IMR-90 (cell line): Measurements from ENCODE around the gene R3HDM2. TPM values are rescaled to one million over a fixed set of nuclear protein-coding genes. Genes with fewer than 3 reads are reported as not detected.

ENCODE experiments used
- ATAC-seq: fragments of 200-7000 bp; cut with Tn5 transposase; 2 replicates; pipeline ENCODE4 v1.9.1; 2020; ENCODE audit warnings: low read depth, mild to moderate bottlenecking, moderate library complexity
- BruUV-seq: library from RNA; stranded (reverse); fragments of 400-500 nt; replicated peaks from 2 replicates; lab custom pipeline; 2021; lab: Mats Ljungman, UMichigan
- CTCF ChIA-PET: fragments of 300-600 bp; formaldehyde crosslinking; extraction: SDS; loops from one replicate; lab custom pipeline; 2021; ENCODE audit warnings: antibody characterized with exemption; lab: Yijun Ruan, JAX
- POLR2A ChIA-PET: fragments of 300-600 bp; sonication (Branson Sonifier 250); formaldehyde crosslinking; loops from one replicate; lab custom pipeline; 2022; ENCODE audit warnings: antibody characterized with exemption; ENCODE audit not compliant: unreplicated experiment; lab: Charles Lee
- DNase-seq: peaks from one replicate; pipeline ENCODE4 v3.0.0; 2013
- H2AFZ ChIP-seq: replicated peaks from 2 replicates; pipeline ENCODE3; 2013; ENCODE audit warnings: low read length, mild to moderate bottlenecking; ENCODE audit not compliant: poor library complexity
- H2AK5ac ChIP-seq: 2 replicates; pipeline ENCODE4 v1.6.1; 2013; ENCODE audit warnings: low read depth, low read length, inconsistent platforms
- H2AK9ac ChIP-seq: replicated peaks from 2 replicates; pipeline ENCODE3; 2013; ENCODE audit warnings: mild to moderate bottlenecking, low read depth, low read length, moderate library complexity; ENCODE audit not compliant: poor library complexity
- H2BK120ac ChIP-seq: 2 replicates; pipeline ENCODE4 v1.6.1; 2013; ENCODE audit warnings: low read depth, low read length, inconsistent platforms
- H2BK15ac ChIP-seq: 3 replicates; pipeline ENCODE4 v1.6.1; 2013; ENCODE audit warnings: low read depth, low read length, inconsistent platforms
- H2BK20ac ChIP-seq: 2 replicates; pipeline ENCODE4 v1.6.1; 2013; ENCODE audit warnings: low read depth, mild to moderate bottlenecking, inconsistent platforms, low read length, moderate library complexity
- H2BK5ac ChIP-seq: 2 replicates; pipeline ENCODE4 v1.6.1; 2013; ENCODE audit warnings: mild to moderate bottlenecking, low read depth, low read length, inconsistent platforms; ENCODE audit not compliant: poor library complexity, severe bottlenecking
- H3K14ac ChIP-seq: replicated peaks from 2 replicates; pipeline ENCODE4 v1.6.1; 2013; ENCODE audit warnings: low read depth, low read length, inconsistent platforms
- H3K18ac ChIP-seq: 2 replicates; pipeline ENCODE4 v1.6.1; 2013; ENCODE audit warnings: low read depth, low read length, control low read depth
- H3K23ac ChIP-seq: 2 replicates; pipeline ENCODE4 v1.6.1; 2013; ENCODE audit warnings: low read depth, low read length, inconsistent platforms
- H3K27ac ChIP-seq: 2 replicates; pipeline ENCODE4 v1.5.1; 2013; ENCODE audit warnings: mild to moderate bottlenecking, control low read depth, low read length; ENCODE audit not compliant: insufficient read depth
- H3K27me3 ChIP-seq: 2 replicates; pipeline ENCODE4 v1.6.1; 2013; ENCODE audit warnings: low read length; ENCODE audit not compliant: control insufficient read depth, insufficient read depth
- H3K36me3 ChIP-seq: 2 replicates; pipeline ENCODE4 v1.6.1; 2013; ENCODE audit warnings: low read length, mixed read lengths; ENCODE audit not compliant: control insufficient read depth, insufficient read depth
- H3K4ac ChIP-seq: 2 replicates; pipeline ENCODE4 v1.6.1; 2013; ENCODE audit warnings: low read depth, low read length, inconsistent platforms
- H3K4me1 ChIP-seq: 2 replicates; pipeline ENCODE4 v1.6.1; 2013; ENCODE audit warnings: low read length, mixed read lengths; ENCODE audit not compliant: control insufficient read depth, insufficient read depth
- H3K4me2 ChIP-seq: 2 replicates; pipeline ENCODE4 v1.6.1; 2013; ENCODE audit warnings: low read depth, mild to moderate bottlenecking, control low read depth, low read length, moderate library complexity
- H3K4me3 ChIP-seq: 2 replicates; pipeline ENCODE4 v1.5.1; 2013; ENCODE audit warnings: low read depth, mild to moderate bottlenecking, control low read depth, low read length, moderate library complexity; ENCODE audit not compliant: insufficient read depth
- H3K56ac ChIP-seq: 2 replicates; pipeline ENCODE4 v1.6.1; 2013; ENCODE audit warnings: low read length, inconsistent platforms; ENCODE audit not compliant: insufficient read depth; ENCODE audit errors: extremely low read depth
- H3K79me1 ChIP-seq, 2 experiments: 2 replicates each; pipeline ENCODE4 v1.6.1; 2013; ENCODE audit warnings: low read length in 2 of 2, inconsistent platforms in 1 of 2, low read depth in 1 of 2
- H3K9ac ChIP-seq: 2 replicates; pipeline ENCODE4 v1.6.1; 2013; ENCODE audit warnings: low read depth, low read length, control low read depth
- H3K9me1 ChIP-seq: 2 replicates; pipeline ENCODE4 v1.6.1; 2013; ENCODE audit warnings: low read length, inconsistent platforms; ENCODE audit not compliant: insufficient read depth
- H3K9me3 ChIP-seq: 2 replicates; pipeline ENCODE4 v1.6.1; 2013; ENCODE audit warnings: low read length; ENCODE audit not compliant: control insufficient read depth, insufficient read depth
- H4K20me1 ChIP-seq: 2 replicates; pipeline ENCODE4 v1.6.1; 2013; ENCODE audit warnings: low read length, inconsistent platforms; ENCODE audit not compliant: insufficient read depth
- H4K5ac ChIP-seq: 2 replicates; pipeline ENCODE4 v1.6.1; 2013; ENCODE audit warnings: mild to moderate bottlenecking, low read depth, low read length, control low read depth
- H4K8ac ChIP-seq, 2 experiments: 2 replicates each; pipeline ENCODE4 v1.6.1; 2013; ENCODE audit warnings: low read depth in 2 of 2, low read length in 2 of 2, control low read depth in 1 of 2, inconsistent platforms in 1 of 2
- H4K91ac ChIP-seq: 2 replicates; pipeline ENCODE4 v1.6.1; 2013; ENCODE audit warnings: low read depth, low read length, inconsistent platforms; ENCODE audit not compliant: insufficient read depth
- CHD1 ChIP-seq: IDR thresholded peaks from 2 replicates; pipeline ENCODE4 v1.6.1; 2012; ENCODE audit warnings: low read depth, low read length, improper control_type of control experiment
- CTCF ChIP-seq: conservative IDR thresholded peaks from 2 replicates; pipeline ENCODE4 v1.5.1; 2012; ENCODE audit warnings: mild to moderate bottlenecking, low read depth, low read length, improper control_type of control experiment
- MAZ ChIP-seq: IDR thresholded peaks from 2 replicates; pipeline ENCODE4 v1.6.1; 2012; ENCODE audit warnings: low read depth, mild to moderate bottlenecking, low read length, improper control_type of control experiment, moderate library complexity, borderline replicate concordance
- MXI1 ChIP-seq: IDR thresholded peaks from 2 replicates; pipeline ENCODE4 v1.6.1; 2012; ENCODE audit warnings: low read depth, mild to moderate bottlenecking, low read length, moderate library complexity, borderline replicate concordance
- RAD21 ChIP-seq: IDR thresholded peaks from 2 replicates; pipeline ENCODE4 v1.6.1; 2012; ENCODE audit warnings: low read length, improper control_type of control experiment
- SMC3 ChIP-seq: fragments of 150-350 bp; IDR thresholded peaks from 2 replicates; pipeline ENCODE4 v1.6.1; 2016; ENCODE audit warnings: low read depth, mild to moderate bottlenecking, antibody characterized with exemption, low read length, moderate library complexity
- WGBS, 2 experiments: methylation state at CpG; one replicate each; pipeline versions ENCODE4 v1.1.5 to v1.1.7; 2013; ENCODE audit warnings: missing lambda C conversion rate in 2 of 2; ENCODE audit not compliant: insufficient read length in 1 of 2; ENCODE audit errors: extremely low coverage in 2 of 2; 5-methylcytosine and 5-hydroxymethylcytosine counted together
- dilution Hi-C: fragments of 300-500 bp; cut with HindIII; formaldehyde crosslinking; loops from one replicate; pipeline ENCODE4 v1.14.3; 2018; ENCODE audit warnings: low sequenced_read_pairs; ENCODE audit not compliant: unreplicated experiment
- in situ Hi-C: fragments of 300-500 bp; cut with MboI; formaldehyde crosslinking; loops from 3 replicates; pipeline ENCODE4 v1.14.3; 2019; ENCODE audit warnings: low sequenced_read_pairs, inconsistent platforms, mixed read lengths
- intact Hi-C: fragments of 100-400 bp; cut with micrococcal nuclease; formaldehyde crosslinking; loops from 2 replicates; pipeline ENCODE4 v1.10.0; 2022
- polyA plus RNA-seq, 3 experiments: library from polyadenylated mRNA; depleted of rRNA; stranded (reverse); fragments of >200 nt; gene quantifications; 2 replicates each; pipeline ENCODE4 v1.2.3, GENCODE V29; 2012; ENCODE audit warnings: low replicate concordance in 1 of 3
- total RNA-seq: library from RNA; depleted of rRNA; stranded (reverse); fragments of >200 nt; gene quantifications from 2 replicates; pipeline ENCODE4 v1.2.3, GENCODE V29; 2012

R3HDM2 gene
- total and polyA plus RNA-seq, 2 of the 4 experiments (the other 2 are of a cell fraction), result 7.5 to 28.4 TPM

GRCh38 chr12:57462251-57462911 lies 31.5 kb upstream of the R3HDM2 start:
- WGBS, 2 experiments, result 0% methylated on average over 1 of the region's 28 CpGs; no CpG with 5 or more reads in 1 of the 2 experiments
- Histone ChIP-seq H3K27me3 (0 out of 2 replicates have a peak, but pooled peaks cover 2% of the 10 kb centered on the region), H4K5ac (peak overlapping the region; percentile 49), H3K9me1 (peaks cover 6% of the 10 kb centered on the region; the same call in 1 of the 2 replicates), H3K4me1 (peaks cover 7% of the 10 kb centered on the region), H3K4ac (peak overlapping the region; percentile 93), H2AK9ac (peak overlapping the region; percentile 96), H3K79me1 (peaks cover 0 to 6% of the 10 kb centered on the region in 2 experiments; a peak in 1 of 4 replicates), H2BK5ac (peak overlapping the region; percentile 59), H4K8ac (peak overlapping the region; percentile 55 to 88; a peak in 2 of 4 replicates), H2AFZ (peak overlapping the region; percentile 93), H3K36me3 (no peaks in the 10 kb centered on the region), H2BK20ac (peak overlapping the region; percentile 33; the same call in 1 of the 2 replicates), H3K4me3 (peak overlapping the region; percentile 56), H3K56ac (peak overlapping the region; percentile 76), H3K4me2 (peak overlapping the region; percentile 97), H3K9ac (peak overlapping the region; percentile 68), H4K91ac (peak overlapping the region; percentile 72), H3K23ac (peak overlapping the region; percentile 67), H4K20me1 (no peaks in the 10 kb centered on the region), H3K14ac (peak overlapping the region; percentile 67), H2AK5ac (peak overlapping the region; percentile 61), H2BK120ac (peak overlapping the region; percentile 76; the same call in 1 of the 2 replicates), H2BK15ac (peak overlapping the region; percentile 25; the same call in 1 of the 3 replicates), H3K9me3 (no peaks in the 10 kb centered on the region), H3K18ac (peak overlapping the region; percentile 5), H3K27ac (peak overlapping the region; percentile 67)
- BruUV-seq, result no TSS peak
- TF ChIP-seq CHD1, result no peak
- peak; percentile 79 for TF ChIP-seq RAD21
- peak; percentile 69 for TF ChIP-seq SMC3
- peak; percentile 94 for TF ChIP-seq CTCF
- TF ChIP-seq MAZ, result peak; percentile 97
- TF ChIP-seq MXI1, result peak; percentile 75; the same call in 1 of the 2 replicates
- DNase-seq (peak; percentile 82), ATAC-seq (peak; percentile 72)
- intact Hi-C loops, result loop anchor here (5.0 kb wide), 1 partner anchor 160 kb away; no protein-coding TSS in a partner anchor
- POLR2A ChIA-PET, result no interaction called here
- CTCF ChIA-PET, result interaction anchor here (1.5 to 2.7 kb wide), 2 partner anchors 10 to 13 kb away, joined by 8 to 14 read pairs; no protein-coding TSS in a partner anchor
- dilution Hi-C loops, result no loop called here
- in situ Hi-C loops, result no loop called here
